Vagina (tissue), 2 donors: ENCODE data around the gene PEPD.

Experiments
- POLR2AphosphoS5 ChIP-seq, 2 donors: sonication (generic); formaldehyde crosslinking; IDR thresholded peaks; one replicate each; pipeline ENCODE4 v1.9.0; 2017; ENCODE audit warnings: antibody characterized with exemption in 2 of 2, mild to moderate bottlenecking in 2 of 2, low read depth in 1 of 2; ENCODE audit not compliant: insufficient read depth in 1 of 2
- TF ChIP-seq, protein P1 (sequence below), 3 experiments: fragments of 450-650 bp in 2 of 3; fragments of 200-600 bp in 1 of 3; sonication (generic) in 1 of 3; IDR thresholded peaks; one replicate each; pipeline ENCODE4 v1.5.1; 2017 to 2019; ENCODE audit warnings: antibody characterized with exemption in 3 of 3, mild to moderate bottlenecking in 2 of 3, moderate library complexity in 2 of 3

DNA sequence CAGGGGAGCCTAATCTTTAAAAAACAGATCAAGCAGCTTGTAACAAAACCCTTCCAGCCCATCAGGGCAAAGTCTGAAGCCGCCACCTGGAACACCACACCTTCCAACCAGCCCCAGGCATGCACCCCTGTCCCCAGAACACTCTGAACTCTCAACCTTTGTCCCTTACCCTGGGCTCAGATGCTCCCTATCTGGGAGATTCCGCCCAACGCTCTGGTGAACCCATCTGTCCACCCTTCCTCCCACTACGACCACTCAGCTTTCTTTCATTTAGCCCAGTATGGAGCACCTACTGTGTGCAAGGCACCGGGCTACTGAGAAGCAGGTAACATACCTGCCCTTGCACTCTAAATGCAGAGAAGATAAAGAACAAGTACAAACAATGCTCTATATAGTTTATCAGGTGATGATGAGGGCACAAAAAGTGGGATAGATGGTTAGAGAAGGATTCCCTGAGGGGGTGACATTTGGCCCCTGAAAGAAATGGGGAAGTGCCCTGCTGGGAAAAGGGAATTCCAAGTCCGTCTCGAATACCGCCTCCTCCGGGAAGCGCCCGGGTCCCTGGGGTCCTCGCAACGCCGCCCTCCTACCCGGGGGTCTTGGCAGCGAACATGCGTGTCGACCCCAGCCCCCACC is 629 bp downstream of the PEPD start:
- TF ChIP-seq, protein P1, sequence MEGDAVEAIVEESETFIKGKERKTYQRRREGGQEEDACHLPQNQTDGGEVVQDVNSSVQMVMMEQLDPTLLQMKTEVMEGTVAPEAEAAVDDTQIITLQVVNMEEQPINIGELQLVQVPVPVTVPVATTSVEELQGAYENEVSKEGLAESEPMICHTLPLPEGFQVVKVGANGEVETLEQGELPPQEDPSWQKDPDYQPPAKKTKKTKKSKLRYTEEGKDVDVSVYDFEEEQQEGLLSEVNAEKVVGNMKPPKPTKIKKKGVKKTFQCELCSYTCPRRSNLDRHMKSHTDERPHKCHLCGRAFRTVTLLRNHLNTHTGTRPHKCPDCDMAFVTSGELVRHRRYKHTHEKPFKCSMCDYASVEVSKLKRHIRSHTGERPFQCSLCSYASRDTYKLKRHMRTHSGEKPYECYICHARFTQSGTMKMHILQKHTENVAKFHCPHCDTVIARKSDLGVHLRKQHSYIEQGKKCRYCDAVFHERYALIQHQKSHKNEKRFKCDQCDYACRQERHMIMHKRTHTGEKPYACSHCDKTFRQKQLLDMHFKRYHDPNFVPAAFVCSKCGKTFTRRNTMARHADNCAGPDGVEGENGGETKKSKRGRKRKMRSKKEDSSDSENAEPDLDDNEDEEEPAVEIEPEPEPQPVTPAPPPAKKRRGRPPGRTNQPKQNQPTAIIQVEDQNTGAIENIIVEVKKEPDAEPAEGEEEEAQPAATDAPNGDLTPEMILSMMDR (IDR thresholded peaks at IDR 0.05) = no peak
- no peak for TF ChIP-seq POLR2AphosphoS5 (IDR thresholded peaks at IDR 0.05; ENCODE audit: insufficient read depth in 1 of 2, low read depth in 1 of 2)
